Subcutaneous adipose tissue (tissue), 4 donors: Measurements from ENCODE around the gene PRKCD. TPM values are rescaled to one million over a fixed set of nuclear protein-coding genes. Genes with fewer than 3 reads are reported as not detected.

Experiments used
- CTCF ChIP-seq: fragments of 450-650 bp; IDR thresholded peaks from one replicate; pipeline ENCODE4 v1.5.1; 2016; ENCODE audit warnings: low read depth, mild to moderate bottlenecking, control low read depth, antibody characterized with exemption, moderate library complexity
- total RNA-seq, 4 donors: library from RNA; depleted of rRNA; stranded (reverse); fragments of >200 nt; gene quantifications; one replicate each; pipeline ENCODE4 v1.1.0, GENCODE V29; 2016

Gene PRKCD
- total RNA-seq, 4 donors from 2014 or later, result 26.2 to 84.0 (median 48.0) TPM

GRCh38 chr3:53231532-53232511, 70.8 kb downstream of the PRKCD start:
- TF ChIP-seq CTCF, result no peak

DNA sequence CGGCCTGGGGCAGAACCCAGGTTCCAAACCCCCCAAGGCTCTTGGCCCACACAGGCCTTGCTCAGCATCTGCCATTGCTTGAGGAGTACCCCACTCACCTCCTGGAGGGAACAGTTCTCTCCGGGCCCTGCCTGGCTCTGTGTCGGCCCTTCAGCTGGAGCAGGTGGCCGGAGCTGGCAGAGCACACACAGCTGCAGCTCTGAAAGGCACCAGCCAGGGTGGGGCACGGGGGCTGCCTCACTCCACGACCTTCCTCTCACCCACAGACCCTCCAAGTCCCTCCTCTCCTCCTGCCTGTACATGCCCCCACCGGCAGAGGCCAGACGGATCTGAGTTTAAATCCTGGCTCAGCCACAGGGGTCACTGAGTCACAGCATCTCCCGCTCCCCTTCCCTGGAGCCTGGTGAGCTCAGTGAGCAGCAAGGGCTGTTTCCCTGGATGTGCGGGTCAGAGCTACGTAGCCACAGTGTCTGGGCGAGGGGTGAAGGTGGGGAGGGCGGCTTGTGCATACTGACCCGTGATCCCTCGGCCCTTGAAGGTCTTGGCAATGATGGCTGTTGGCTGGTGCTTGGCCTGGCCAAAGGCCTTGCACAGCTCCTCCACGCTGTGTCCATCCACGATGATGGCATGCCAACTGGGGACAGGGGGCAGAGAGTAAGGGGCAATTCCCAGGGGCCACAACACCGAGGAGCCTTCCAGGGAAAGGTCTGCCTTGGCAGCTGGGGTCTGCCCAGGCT, 71.8 kb downstream of the PRKCD start:
- TF ChIP-seq CTCF, result no peak

DNA sequence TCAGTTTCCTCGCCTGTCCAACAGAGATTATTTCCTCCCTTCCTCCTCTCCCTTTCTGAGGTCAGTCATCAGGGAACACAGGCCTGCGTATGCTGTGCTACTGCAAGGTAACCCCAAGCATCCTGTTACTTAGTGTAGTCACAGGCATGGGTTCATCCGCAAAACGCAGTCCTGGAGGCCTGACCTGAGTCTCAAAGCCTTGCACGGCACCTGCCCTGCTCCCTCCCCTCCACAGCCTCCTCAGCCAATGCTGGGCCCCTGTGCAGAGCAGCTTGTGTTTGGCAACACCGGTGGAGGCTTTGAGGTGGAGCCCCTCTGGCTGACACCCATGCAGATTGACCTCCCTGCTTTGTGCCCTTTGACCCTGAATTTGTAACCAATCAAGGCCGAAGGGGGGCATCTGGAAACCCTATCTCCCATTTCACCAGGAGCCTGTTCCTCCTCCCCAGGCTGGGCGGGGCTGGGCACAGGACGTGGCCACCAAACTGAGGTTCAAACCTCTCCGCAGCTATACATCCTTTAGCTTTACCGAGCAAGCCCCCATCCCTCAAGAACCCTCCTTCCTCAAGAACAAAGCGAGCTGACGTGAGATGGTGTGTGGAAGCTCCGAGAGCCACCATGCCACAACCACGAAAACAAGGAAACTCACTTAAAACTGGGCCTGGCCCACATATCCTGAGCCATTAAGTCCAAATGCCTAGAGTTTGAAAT, 73.3 kb downstream of the PRKCD start:
- no peak for TF ChIP-seq CTCF

- no peak for TF ChIP-seq CTCF
These were observed 73.8 kb downstream of the PRKCD start for GRCh38 chr3:53234841-53235232.

GRCh38 chr3:53235545-53235944, 74.5 kb downstream of the PRKCD start:
- no peak for TF ChIP-seq CTCF

- no peak for TF ChIP-seq CTCF
These were observed 75.3 kb downstream of the PRKCD start for GRCh38 chr3:53236112-53236841.
